NCI-H2196 treated with DMSO at 0.1 percent for 48 hours (cell line): ENCODE results near the gene RALGAPA2.

Experiments used
- DNase-seq: peaks from one replicate; lab custom pipeline; 2025; ENCODE audit not compliant: unreplicated experiment; lab: John Stamatoyannopoulos, UW

The RALGAPA2 gene

DNA sequence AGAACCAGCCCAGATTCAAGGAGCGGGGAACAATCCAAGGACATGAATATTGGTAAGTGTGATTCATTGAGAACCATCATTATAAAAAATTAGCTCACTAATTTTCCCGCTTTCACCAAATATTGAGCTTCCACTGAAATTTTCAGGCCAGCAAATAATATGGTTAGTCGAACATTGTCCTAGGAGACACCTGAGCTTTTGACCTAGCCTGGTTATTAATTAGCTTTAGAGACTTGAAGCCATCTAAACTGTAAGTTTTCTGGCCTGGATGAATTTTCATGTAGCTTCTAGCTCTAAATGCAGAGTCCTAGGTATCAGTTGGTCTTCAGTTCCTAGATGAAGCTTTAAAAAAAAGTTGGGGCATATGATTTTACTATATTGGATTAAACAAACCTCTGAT lies 17.1 kb upstream of the RALGAPA2 start:
- no peak for DNase-seq

GRCh38 chr20:20721489-20721888 lies 9.0 kb upstream of the RALGAPA2 start:
- no peak for DNase-seq

GRCh38 chr20:20720158-20720557 lies 7.7 kb upstream of the RALGAPA2 start:
- DNase-seq, result no peak

DNA sequence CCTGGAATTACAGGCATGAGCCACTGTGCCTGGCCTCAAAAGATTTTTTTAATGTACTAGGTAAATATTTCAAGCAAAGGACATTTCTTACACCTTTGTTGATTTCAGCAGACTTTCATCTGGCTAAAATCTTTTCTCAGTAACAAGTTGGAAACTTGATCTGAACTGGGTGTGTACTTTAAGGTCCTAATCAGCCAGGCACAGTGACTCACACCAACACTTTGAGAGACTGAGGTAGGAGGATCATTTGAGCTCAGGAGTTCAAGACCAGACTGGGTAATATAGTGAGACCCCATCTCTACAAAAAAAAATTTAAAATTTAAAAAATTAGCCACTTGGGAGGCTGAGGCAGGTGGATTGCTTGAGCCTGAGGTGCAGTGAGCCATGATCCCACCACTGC lies 7.0 kb upstream of the RALGAPA2 start:
- DNase-seq, result no peak

DNA sequence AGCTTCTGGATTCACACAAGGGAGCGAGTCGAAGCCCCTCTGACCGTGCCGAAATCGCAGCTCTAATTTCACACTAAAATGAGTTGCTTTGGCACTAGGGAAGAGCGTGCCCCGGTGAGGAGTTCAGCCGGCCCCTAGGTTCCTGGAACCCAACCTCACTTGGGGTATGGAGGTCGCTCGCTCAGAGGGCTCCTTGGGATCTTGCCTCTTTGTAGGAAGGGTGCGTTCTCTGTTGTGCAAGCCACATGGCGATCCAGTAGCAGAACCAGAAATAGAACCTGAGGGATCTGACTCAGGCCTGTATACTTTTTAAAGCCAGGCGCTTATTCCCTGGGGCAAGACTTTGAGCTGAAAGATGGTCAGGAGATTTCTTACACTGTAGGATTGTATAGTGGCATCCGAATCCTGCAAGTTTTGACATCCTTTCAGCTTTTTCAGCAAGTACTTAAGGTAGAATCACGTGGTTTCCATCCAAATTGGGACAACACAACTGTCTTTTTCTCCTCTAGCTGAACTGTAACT lies 861 bp upstream of the RALGAPA2 start:
- no peak for DNase-seq

DNA sequence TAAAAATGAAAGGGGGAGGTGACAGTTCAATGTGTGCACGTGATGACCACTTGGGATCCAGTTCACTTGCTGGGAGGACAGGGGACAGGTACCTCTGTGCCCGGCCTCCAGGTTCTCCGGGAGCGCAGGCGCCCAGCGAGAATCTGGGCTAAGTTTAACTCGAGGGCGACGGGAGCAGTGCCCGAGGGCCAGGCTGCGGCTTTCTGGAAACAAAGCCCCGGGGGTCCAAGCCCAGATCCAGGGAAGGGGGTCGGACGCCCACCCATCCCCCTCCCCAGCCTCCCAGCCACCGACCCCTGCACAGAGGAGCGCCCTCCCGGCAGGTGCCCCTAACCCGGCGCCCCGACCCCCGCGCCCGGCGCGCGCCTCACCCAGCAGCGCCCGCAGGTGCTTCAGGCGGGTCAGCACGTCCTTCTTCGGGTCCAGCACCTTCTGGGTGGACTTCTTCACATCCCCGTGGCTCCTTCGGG lies 405 bp downstream of the RALGAPA2 start:
- DNase-seq, result no peak

DNA sequence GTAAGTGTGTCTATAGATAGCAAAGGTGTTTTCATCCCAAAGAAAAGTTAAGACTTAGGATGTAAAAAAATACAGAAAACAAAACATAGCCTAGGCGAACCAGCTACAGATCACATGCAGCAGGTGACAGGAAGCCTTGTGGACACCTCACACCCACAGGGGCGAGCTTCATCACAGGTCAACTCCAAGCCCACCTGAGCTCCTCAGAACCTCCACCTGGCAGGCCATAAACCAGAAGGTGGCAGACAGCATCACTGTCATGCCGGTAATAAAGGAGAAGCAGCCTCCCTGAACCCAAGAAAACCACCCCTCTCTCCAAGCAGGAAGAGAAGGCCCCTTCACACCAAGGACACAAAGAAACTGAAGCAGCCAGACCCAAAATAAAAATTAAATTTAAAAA lies 1.0 kb downstream of the RALGAPA2 start:
- DNase-seq, result no peak

DNA sequence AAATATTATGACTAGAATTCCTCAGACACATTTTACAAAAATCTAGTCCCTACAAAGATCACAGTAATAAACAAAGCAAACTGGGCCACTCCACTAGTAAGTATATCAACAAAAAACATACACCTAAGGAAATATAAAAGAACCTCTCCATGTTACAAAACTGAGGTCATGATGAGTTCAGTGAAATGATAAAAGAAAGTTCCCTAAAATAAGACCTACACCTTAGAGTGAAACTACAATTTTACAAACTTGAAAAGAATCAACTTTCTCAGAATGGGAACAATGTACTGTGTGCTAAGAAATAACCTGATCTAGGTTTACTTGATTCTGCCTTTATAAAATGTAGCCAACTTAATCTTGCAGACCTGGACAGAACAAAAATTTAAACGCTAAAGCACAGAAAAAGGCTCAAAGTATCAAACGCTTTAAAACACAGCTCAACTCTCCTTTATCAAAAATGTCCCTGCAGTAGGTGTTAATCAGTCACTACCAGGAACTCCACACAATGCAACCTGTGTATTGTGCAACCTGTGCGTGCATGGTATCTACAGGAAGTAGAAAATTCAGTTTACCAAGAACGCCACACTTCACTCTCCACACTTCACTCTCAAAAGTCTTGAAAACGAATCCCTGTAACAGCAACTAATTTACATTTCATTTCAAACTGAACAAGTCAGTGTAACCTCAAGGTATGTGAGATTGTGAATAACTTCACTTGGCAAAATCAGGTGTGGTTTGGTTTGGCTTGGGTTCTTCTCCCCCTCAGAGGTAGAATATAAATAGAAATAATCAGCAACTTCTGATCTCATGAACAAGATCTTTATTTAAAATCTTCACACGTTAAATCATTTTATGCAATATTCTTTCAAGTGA lies 1.8 kb downstream of the RALGAPA2 start:
- peak; percentile 12 for DNase-seq

DNA sequence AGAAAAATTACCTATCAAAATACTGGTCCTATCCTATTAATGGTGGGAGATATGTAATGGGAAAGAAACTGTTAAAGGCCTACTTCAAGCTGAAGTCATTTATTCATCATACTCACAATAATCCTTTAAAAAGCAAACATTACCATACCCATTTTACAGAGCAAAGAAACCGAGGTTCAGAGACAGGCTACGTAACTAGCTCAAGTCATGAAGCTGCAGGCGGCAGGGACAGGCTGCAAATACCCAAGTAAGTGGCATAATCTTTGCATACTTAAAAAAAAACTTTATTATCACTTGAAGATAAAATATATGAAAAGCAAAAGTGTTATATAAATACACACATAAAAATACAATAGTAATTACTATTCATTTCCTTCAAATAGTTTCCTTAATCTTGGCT lies 2.6 kb downstream of the RALGAPA2 start:
- DNase-seq, result no peak

DNA sequence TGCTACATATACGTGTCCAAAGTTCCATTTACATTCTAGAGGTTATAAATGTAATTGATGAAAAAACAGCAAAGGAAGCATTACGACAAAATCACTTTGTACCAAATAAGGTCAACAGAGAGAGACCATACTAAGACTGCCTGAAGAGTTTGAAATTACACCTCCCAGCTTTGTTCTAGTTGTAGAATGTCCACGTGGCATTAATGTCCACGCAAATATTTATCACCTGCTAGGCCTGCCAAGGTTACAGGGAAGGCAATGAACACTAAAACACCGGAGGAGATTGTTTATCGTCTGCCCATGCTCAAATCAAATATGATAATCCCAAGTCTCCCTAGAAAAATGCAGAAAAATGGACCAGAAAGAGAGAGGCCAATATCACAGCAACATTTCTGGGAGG lies 6.2 kb downstream of the RALGAPA2 start:
- no peak for DNase-seq

- no peak for DNase-seq
Observed at GRCh38 chr20:20702330-20703245, 9.9 kb downstream of the RALGAPA2 start.

- no peak for DNase-seq
Observed at GRCh38 chr20:20699917-20700316, 12.5 kb downstream of the RALGAPA2 start.

- DNase-seq, result no peak
Observed at GRCh38 chr20:20699144-20699543, 13.3 kb downstream of the RALGAPA2 start.

GRCh38 chr20:20697325-20697845 lies 15.1 kb downstream of the RALGAPA2 start:
- no peak for DNase-seq

DNA sequence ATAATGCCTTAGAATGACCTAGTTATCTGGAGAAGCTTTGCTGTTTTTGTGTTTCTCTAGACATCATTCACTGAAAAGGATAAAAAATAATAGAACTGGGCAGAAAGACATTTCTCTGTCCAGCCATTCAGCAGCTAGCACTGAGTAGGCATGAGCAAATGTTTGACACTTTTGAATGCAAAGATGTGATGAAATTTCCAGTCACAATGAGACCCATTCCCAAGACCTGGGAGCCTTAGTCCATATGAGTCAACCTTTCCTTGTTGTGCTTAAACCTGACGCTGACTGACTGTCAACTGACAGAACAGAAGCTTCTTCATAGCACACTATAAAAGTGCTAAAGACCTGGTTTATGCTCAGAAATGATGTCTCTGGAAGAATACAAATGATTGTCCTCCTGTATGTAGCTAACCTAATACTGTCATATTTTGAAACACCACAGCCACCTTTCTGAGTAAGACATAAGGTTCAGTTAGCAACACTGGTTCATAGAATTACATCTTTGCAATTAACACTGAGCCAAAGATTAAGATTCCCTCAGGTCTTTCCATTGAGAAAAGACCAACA lies 17.1 kb downstream of the RALGAPA2 start:
- no peak for DNase-seq

GRCh38 chr20:20694591-20694990 lies 17.9 kb downstream of the RALGAPA2 start:
- no peak for DNase-seq

GRCh38 chr20:20692587-20692986 lies 19.9 kb downstream of the RALGAPA2 start:
- no peak for DNase-seq

DNA sequence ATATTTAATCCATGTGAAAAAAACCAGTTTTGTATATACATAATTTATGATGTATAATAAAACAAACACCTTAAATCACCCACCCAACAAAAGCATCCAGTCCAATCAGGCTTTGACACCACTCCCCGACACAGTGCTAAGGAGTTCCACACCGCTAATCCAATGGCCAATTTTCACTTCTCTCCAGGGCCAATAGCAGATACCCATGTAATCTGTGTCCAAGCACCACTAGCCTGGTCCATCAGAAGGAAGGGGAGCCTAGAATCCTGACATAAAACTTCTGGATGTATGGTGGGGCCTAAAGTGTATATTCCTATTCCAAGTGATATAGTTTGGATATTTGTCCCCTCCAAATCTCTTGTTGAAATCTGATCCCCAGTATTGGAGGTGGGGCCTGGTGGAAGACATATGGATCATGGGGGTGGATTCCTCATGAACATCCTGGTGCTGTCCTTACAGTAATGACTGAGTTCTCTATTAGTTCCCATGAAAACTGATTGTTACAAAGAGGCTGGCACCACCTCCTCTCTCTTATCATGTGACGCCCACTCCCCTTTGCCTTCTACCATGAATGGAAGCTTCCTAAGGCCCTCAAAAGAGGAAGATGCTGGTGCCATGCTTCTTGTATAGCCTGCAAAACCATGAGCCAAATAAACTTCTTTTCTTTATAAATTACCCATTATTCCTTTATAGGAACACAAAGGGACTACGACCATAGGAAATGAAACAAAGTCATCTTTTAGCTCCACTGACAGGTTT lies 20.8 kb downstream of the RALGAPA2 start:
- DNase-seq, result no peak

DNA sequence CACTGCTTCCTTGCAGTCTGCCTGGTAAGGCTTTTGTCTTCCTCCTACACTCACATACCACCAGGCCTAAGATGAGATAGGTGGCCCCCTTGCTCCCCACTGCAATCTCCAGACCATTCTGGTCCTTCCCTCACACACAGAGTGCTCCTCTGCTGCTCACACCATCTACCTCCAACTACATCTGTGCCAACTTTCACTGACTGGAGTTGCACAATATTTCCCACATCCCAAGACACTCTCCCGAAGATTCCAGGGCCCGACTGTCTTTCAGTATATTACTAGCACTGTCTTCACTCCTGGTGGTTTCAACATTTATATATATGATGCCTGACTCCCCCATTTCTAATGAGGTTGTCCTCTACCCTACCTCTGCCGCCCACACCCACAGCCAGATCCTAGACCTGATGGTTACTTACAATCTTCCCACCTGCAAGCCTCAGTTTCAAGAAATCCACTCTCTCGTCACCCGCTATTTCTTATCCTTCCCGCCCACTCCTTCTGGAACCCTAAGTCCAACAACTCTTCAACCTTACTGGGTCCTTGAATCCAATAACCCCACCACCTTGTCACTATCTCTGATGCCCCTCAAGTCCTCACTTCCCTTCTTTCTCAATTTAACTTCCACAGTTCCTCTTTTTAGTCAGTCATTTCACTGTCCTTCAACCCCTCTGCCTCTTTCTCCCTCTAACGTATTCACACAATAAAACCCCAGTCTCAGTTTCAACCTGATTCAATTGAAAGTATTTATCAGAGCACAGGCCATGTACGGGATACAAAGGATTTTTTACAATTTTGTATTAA lies 21.6 kb downstream of the RALGAPA2 start:
- DNase-seq, result no peak

DNA sequence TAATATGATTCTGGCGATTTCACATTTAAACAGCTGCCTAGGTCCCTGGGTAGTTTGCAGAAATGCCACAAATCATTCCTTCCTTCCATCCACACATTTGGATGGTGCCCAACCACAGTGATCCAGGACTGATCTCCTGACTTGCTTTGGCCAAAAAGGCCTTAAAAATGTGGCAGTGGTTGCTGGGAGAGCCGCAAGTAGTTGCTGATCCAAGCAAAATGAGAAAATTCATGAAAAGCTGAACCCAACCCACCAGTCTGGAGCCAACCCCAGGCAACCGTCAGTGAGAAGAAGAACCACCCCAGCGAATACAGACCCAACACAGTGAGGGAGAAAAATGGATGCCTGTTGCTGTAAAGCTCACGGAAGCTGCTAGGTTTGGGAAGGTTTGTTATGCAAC lies 25.1 kb downstream of the RALGAPA2 start:
- no peak for DNase-seq
